Mesenchymal stem cell (in vitro differentiated cells and primary cell): ENCODE measurements around the gene RBBP8NL.

Experiments used
- DNase-seq: peaks from one replicate; pipeline ENCODE4 v3.0.0-alpha.2; 2013
- H2AFZ ChIP-seq: one replicate; pipeline ENCODE4 v1.6.1; 2013; ENCODE audit warnings: low read depth, mild to moderate bottlenecking, control low read depth, inconsistent platforms, low read length, moderate library complexity
- H2AK5ac ChIP-seq: 2 replicates; pipeline ENCODE4 v1.6.1; 2013; ENCODE audit warnings: low read length, moderate library complexity, mild to moderate bottlenecking, inconsistent platforms; ENCODE audit not compliant: severe bottlenecking
- H2BK120ac ChIP-seq: one replicate; pipeline ENCODE4 v1.6.1; 2013; ENCODE audit warnings: low read depth, mild to moderate bottlenecking, inconsistent platforms, low read length, moderate library complexity
- H2BK12ac ChIP-seq, 2 experiments: one replicate each; pipeline ENCODE4 v1.6.1; 2013; ENCODE audit warnings: inconsistent platforms in 2 of 2, low read length in 2 of 2, mild to moderate bottlenecking in 2 of 2, moderate library complexity in 2 of 2, control low read depth in 1 of 2
- H2BK15ac ChIP-seq: one replicate; pipeline ENCODE4 v1.6.1; 2013; ENCODE audit warnings: mild to moderate bottlenecking, low read depth, inconsistent platforms; ENCODE audit not compliant: poor library complexity, severe bottlenecking
- H2BK5ac ChIP-seq: 2 replicates; pipeline ENCODE4 v1.6.1; 2013; ENCODE audit warnings: low read depth, mild to moderate bottlenecking, low read length, control low read depth, inconsistent platforms; ENCODE audit not compliant: poor library complexity, severe bottlenecking
- H3K14ac ChIP-seq, 2 experiments: one replicate each; pipeline ENCODE4 v1.6.1; 2013; ENCODE audit warnings: inconsistent platforms in 2 of 2, low read length in 2 of 2, control low read depth in 1 of 2, mild to moderate bottlenecking in 1 of 2, moderate library complexity in 1 of 2
- H3K18ac ChIP-seq, 2 experiments: one replicate each; pipeline ENCODE4 v1.6.1; 2013; ENCODE audit warnings: inconsistent platforms in 2 of 2, low read length in 2 of 2, control low read depth in 1 of 2, low read depth in 1 of 2, mild to moderate bottlenecking in 1 of 2
- H3K23ac ChIP-seq, 2 experiments: one replicate each; pipeline ENCODE4 v1.6.1; 2013; ENCODE audit warnings: inconsistent platforms in 2 of 2, low read length in 2 of 2, mild to moderate bottlenecking in 2 of 2, moderate library complexity in 2 of 2, control low read depth in 1 of 2
- H3K27ac ChIP-seq: 2 replicates; pipeline ENCODE4 v1.5.1; 2013; ENCODE audit warnings: mild to moderate bottlenecking, moderate library complexity, low read length, control low read depth, inconsistent platforms; ENCODE audit not compliant: poor library complexity, severe bottlenecking
- H3K27me3 ChIP-seq, 2 experiments: 2 replicates each; pipeline versions ENCODE4 v1.6.1 to v1.7.0; 2013; ENCODE audit warnings: low read length in 2 of 2, mild to moderate bottlenecking in 2 of 2, moderate library complexity in 2 of 2, control low read depth in 1 of 2, inconsistent platforms in 1 of 2; ENCODE audit not compliant: control insufficient read depth in 1 of 2, insufficient read depth in 1 of 2
- H3K36me3 ChIP-seq, 2 experiments: 2 replicates each; pipeline versions ENCODE4 v1.6.1 to v1.7.0; 2013; ENCODE audit warnings: low read length in 2 of 2, control low read depth in 1 of 2, inconsistent platforms in 1 of 2, low read depth in 1 of 2, mild to moderate bottlenecking in 1 of 2; ENCODE audit not compliant: insufficient read depth in 2 of 2, control insufficient read depth in 1 of 2
- H3K4ac ChIP-seq, 2 experiments: one replicate each; pipeline ENCODE4 v1.6.1; 2013; ENCODE audit warnings: inconsistent platforms in 2 of 2, low read length in 2 of 2, mild to moderate bottlenecking in 2 of 2, moderate library complexity in 2 of 2, control low read depth in 1 of 2, low read depth in 1 of 2
- H3K4me1 ChIP-seq: 2 replicates; pipeline ENCODE4 v1.6.1; 2013; ENCODE audit warnings: low read depth, low read length, control low read depth; ENCODE audit not compliant: control insufficient read depth, insufficient read depth
- H3K4me2 ChIP-seq: 2 replicates; pipeline ENCODE4 v1.6.1; 2013; ENCODE audit warnings: low read length, mild to moderate bottlenecking, inconsistent platforms; ENCODE audit not compliant: poor library complexity, severe bottlenecking
- H3K4me3 ChIP-seq, 2 experiments: 2 replicates each; pipeline versions ENCODE4 v1.5.1 to v1.7.0; 2013; ENCODE audit warnings: low read length in 2 of 2, mild to moderate bottlenecking in 2 of 2, control low read depth in 1 of 2, low read depth in 1 of 2; ENCODE audit not compliant: insufficient read depth in 1 of 2
- H3K79me1 ChIP-seq: replicated peaks from 2 replicates; pipeline ENCODE4 v1.6.1; 2013; ENCODE audit warnings: mild to moderate bottlenecking, control low read depth, low read length, inconsistent platforms; ENCODE audit not compliant: poor library complexity, severe bottlenecking
- H3K9ac ChIP-seq: 2 replicates; pipeline ENCODE4 v1.7.0; 2013; ENCODE audit warnings: mild to moderate bottlenecking, low read length, moderate library complexity
- H3K9me3 ChIP-seq: 2 replicates; pipeline ENCODE4 v1.7.0; 2013; ENCODE audit warnings: mild to moderate bottlenecking, low read length; ENCODE audit not compliant: control insufficient read depth
- H4K8ac ChIP-seq: one replicate; pipeline ENCODE4 v1.6.1; 2013; ENCODE audit warnings: inconsistent platforms, mild to moderate bottlenecking, low read length, moderate library complexity
- H4K91ac ChIP-seq: one replicate; pipeline ENCODE4 v1.6.1; 2013; ENCODE audit warnings: mild to moderate bottlenecking, low read length, inconsistent platforms
- WGBS: methylation state at CpG from one replicate; pipeline ENCODE4 v1.1.7; 2013; ENCODE audit warnings: mixed read lengths; 5-methylcytosine and 5-hydroxymethylcytosine counted together

RBBP8NL gene

GRCh38 chr20:62437927-62438326 is 10.6 kb upstream of the RBBP8NL start:
- Histone ChIP-seq H3K27me3 (peaks cover 67 to 95% of the 10 kb centered on the region in 2 experiments), H3K4me2 (no peak overlapping the region), H3K4ac (no peak overlapping the region), H2BK5ac (no peak overlapping the region), H3K14ac (peak overlapping the region in 1 of 2 experiments; percentile 6), H3K9ac (no peak overlapping the region), H3K36me3 (no peaks in the 10 kb centered on the region), H3K4me1 (no peaks in the 10 kb centered on the region), H2AFZ (no peak overlapping the region), H2BK120ac (no peak overlapping the region), H2BK15ac (no peak overlapping the region), H2AK5ac (no peak overlapping the region), H3K79me1 (no peaks in the 10 kb centered on the region), H4K91ac (no peak overlapping the region), H3K4me3 (no peak overlapping the region), H2BK12ac (no peak overlapping the region), H4K8ac (no peak overlapping the region), H3K23ac (no peak overlapping the region), H3K9me3 (peaks cover 4% of the 10 kb centered on the region), H3K27ac (no peak overlapping the region), H3K18ac (no peak overlapping the region)
- no peak for DNase-seq
- WGBS, result 88% methylated on average over 24 of the region's 24 CpGs

GRCh38 chr20:62437496-62437895 is 10.2 kb upstream of the RBBP8NL start:
- DNase-seq, result no peak
- Histone ChIP-seq H2BK120ac (no peak overlapping the region), H3K79me1 (no peaks in the 10 kb centered on the region), H4K91ac (no peak overlapping the region), H2AFZ (no peak overlapping the region), H3K27ac (no peak overlapping the region), H3K9ac (no peak overlapping the region), H3K23ac (no peak overlapping the region), H3K4me3 (no peak overlapping the region), H3K9me3 (peaks cover 4% of the 10 kb centered on the region), H2AK5ac (no peak overlapping the region), H3K14ac (no peak overlapping the region), H3K18ac (no peak overlapping the region), H2BK5ac (no peak overlapping the region), H2BK12ac (no peak overlapping the region), H3K36me3 (no peaks in the 10 kb centered on the region), H4K8ac (no peak overlapping the region), H3K27me3 (peaks cover 70 to 95% of the 10 kb centered on the region in 2 experiments), H3K4ac (no peak overlapping the region), H3K4me2 (no peak overlapping the region), H3K4me1 (no peaks in the 10 kb centered on the region), H2BK15ac (no peak overlapping the region)
- WGBS, result 75% methylated on average over 12 of the region's 12 CpGs

- Histone ChIP-seq H4K8ac (no peak overlapping the region), H2BK120ac (no peak overlapping the region), H2AK5ac (no peak overlapping the region), H3K36me3 (no peaks in the 10 kb centered on the region), H2BK15ac (no peak overlapping the region), H3K14ac (no peak overlapping the region), H3K4ac (no peak overlapping the region), H3K9me3 (peaks cover 4% of the 10 kb centered on the region), H3K9ac (no peak overlapping the region), H3K4me1 (no peaks in the 10 kb centered on the region), H2BK5ac (no peak overlapping the region), H2BK12ac (no peak overlapping the region), H3K4me2 (no peak overlapping the region), H2AFZ (no peak overlapping the region), H3K23ac (no peak overlapping the region), H3K27ac (no peak overlapping the region), H4K91ac (no peak overlapping the region), H3K18ac (no peak overlapping the region), H3K4me3 (no peak overlapping the region), H3K79me1 (no peaks in the 10 kb centered on the region), H3K27me3 (peaks cover 67 to 95% of the 10 kb centered on the region in 2 experiments)
- no peak for DNase-seq
- WGBS, result 89% methylated on average over 3 of the region's 3 CpGs
These were observed 9.4 kb upstream of the RBBP8NL start for GRCh38 chr20:62436692-62437091.

- WGBS, result 66% methylated on average over 31 of the region's 32 CpGs
- Histone ChIP-seq H3K23ac (no peak overlapping the region), H4K91ac (no peak overlapping the region), H3K4me3 (no peak overlapping the region), H3K27me3 (peaks cover 68 to 94% of the 10 kb centered on the region in 2 experiments), H3K4me2 (no peak overlapping the region), H3K9me3 (peaks cover 4% of the 10 kb centered on the region), H3K14ac (no peak overlapping the region), H3K18ac (no peak overlapping the region), H3K27ac (no peak overlapping the region), H3K4ac (no peak overlapping the region), H2BK5ac (no peak overlapping the region), H3K4me1 (no peaks in the 10 kb centered on the region), H3K79me1 (no peaks in the 10 kb centered on the region), H3K36me3 (no peaks in the 10 kb centered on the region), H2BK120ac (no peak overlapping the region), H2BK12ac (no peak overlapping the region), H2AFZ (no peak overlapping the region), H2BK15ac (no peak overlapping the region), H2AK5ac (no peak overlapping the region), H4K8ac (no peak overlapping the region), H3K9ac (no peak overlapping the region)
- DNase-seq, result no peak
These were observed 6.5 kb upstream of the RBBP8NL start for GRCh38 chr20:62433658-62434497.
